Stimulated activated CD8-positive, alpha-beta memory T cell treated with anti-CD3 and anti-CD28 coated beads, Interleukin-7, amount 100 ng/mL, for 24 hours (primary cell): ENCODE data around the gene HEPHL1.

Source experiments
- DNase-seq: peaks from one replicate; pipeline ENCODE4 v3.0.0-alpha.2; 2020; ENCODE audit warnings: low read depth

Gene HEPHL1

DNA sequence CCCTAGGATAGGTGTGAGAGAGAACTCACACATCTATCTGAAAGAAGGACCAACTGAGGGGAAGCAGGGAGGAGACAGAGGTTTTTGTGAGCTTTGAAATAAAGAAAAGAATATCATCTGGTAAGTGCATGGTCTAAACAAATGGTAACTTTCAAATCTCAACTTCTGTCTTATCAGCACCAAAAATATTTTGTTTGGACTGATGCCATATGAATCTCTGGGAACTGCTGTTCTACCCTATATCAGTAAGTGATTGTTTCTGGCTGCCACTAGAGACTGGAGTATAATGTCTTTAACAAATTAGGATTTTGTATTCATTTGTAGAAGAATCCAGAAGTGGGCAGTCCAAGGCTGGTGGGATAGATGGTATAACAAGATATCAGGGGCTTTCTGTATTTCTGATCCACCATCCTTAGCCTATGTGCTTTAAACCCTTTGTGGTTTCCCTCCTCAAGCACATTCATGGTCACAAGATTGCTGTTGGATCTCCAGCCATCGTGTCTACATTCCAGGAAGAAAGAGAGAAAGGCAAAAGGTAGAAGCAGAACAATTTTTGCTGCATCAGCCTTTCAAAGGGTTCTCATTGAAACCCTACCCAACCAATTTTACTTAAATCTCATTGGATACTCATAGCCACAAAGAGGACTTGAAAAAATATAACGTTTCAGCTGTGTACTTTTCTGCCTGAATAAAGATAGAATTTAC is 4.7 kb downstream of the HEPHL1 start:
- no peak for DNase-seq

DNA sequence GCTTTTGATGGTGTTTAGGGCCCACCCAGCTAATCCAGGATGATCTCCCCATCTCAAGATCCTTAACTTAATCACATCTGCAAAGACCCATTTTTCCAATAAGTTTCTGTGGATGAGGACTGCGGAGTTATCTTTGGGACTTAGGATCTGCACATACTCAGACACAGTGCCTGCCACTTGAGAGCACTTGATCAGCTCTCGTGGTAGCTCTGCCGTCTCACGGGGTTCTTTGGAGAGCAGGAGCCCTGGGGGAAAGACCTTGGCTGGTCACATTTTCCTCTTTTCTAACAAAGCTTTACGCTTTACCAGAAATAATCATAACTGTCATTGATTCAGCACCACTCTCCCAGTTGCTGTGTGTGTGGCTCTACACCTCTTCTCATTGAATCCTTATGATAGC is 6.1 kb downstream of the HEPHL1 start:
- DNase-seq: no peak

DNA sequence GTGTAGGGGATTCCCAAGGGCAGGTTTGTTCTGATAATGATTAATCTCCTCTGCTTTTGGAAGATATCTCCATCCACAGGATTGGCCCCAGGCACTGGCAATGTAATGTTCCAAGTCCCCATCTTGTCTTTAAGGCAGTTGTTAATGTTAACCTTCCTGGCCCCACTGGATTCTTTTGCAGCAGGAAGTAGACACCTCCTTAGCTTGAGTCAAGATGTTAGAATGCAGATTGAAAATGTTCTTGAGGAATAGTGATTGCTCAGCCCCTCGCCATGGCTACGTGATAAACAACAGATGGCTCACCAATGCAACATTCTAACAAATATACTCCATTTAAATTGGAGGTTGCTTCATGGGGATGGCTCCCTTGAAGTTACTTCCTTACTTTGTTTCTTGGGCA is 7.3 kb downstream of the HEPHL1 start:
- DNase-seq: no peak

DNA sequence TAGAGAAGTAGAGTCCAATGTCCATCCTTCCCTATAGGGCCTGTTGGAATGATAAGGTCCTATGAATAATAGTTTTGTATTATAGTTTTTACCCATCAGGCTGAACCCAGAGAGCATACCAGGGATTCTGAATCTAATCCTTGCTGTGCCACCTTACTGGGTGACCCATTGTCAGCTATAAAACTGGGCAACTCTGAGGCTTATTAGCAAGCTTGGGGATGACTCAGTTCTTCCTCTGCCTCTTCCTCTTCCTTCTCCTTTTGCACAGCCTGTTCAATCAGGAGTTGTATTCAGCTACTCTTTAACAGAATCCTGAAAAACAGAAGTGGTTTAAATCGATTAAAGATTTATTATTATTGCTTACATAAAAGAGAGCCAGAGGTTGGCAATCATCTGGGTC is 8.9 kb downstream of the HEPHL1 start:
- DNase-seq: no peak

DNA sequence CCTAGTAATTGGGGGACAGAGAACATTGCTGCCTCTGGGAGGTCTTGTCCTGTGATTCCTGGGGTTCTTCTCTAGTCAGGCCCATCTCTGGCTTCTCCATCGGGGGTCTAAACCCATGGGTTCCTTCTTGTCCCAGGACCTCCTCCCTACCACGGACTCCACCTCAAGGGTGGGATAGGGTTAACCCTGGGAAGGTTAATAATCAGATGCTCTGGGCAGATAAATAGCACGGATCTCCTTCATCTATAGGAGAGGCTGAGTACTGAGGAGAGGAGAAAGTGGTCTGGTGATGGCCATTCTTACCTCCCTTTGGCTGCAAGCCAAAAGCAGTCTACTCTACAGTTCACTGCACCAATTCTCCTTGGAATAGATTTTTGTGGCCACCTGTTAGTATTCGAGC is 10.5 kb downstream of the HEPHL1 start:
- no peak for DNase-seq

DNA sequence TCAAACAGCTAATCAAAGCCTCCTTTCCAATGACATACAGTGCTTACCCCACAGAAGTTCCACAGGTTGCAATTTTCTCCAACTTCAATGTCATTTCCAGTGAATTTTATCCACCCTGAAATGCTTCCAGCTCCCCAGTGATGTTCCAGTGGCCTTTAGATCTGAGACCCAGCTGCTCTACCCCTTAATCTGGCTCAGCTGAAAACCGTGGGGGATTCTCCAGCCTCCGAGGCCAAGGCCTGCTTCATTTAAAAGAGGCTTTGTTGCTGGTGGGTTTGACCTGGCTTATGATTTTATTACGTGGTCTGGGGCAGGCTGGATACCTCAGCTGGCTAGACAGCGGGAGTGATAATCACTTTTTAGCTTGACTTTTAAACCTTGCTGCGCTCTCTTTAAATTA is 10.9 kb downstream of the HEPHL1 start:
- no peak for DNase-seq

DNA sequence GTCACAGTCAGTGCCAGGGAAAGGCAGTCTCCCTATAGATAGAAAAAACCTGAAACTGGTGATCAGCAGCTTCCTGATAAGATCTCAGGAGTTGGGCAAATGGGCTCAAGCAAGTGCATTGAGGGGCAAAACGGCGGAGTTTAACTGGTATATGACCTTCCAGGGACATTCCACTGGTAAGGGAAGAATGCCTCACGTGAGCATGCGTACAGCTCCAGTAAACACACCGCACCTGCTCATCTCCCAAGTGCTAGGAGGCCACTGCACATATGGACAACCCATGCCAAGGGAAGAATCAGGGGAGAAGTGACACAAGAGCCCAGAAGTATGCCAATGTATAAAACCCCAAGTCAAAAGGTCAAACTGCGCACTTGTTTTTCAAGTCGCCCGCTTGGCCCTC is 11.6 kb downstream of the HEPHL1 start:
- no peak for DNase-seq

DNA sequence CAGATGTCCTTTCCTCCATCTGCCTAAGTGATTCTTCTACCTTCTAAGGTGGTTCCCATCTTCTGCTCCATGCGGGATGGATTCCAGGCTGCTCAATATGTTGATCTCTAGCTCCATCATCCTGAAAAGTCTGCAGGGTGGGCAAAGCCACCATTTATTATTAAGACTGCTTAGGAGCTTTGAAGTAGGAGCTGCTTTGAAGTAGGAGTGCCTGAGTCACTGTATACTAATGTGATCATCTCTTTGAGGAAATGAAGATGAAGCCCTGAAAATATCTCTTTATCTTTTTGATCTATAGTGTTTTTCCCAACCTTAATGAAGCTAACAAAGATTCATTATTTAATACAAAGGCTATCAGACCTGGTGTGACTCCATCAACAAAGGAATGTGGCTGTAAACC is 13.1 kb downstream of the HEPHL1 start:
- DNase-seq: no peak

DNA sequence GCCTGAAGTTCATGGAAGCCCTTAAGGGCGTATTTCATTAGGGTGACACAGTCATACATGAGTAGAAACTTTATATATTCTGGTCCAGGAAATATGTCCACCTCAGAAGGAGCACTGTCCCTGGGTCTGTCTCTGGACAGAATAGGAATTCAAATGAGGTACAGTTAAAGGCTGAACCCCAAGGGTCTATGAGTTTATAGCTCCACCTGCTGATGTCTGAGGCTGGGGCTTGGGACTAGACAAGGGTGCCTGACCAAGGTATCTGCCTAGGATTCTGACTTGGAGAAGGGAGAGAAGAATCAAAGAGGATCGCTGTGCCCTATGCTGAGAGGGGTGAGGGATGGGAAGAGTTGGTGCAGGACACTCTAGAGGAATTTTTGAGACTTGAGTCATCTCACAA is 14.9 kb downstream of the HEPHL1 start:
- no peak for DNase-seq

DNA sequence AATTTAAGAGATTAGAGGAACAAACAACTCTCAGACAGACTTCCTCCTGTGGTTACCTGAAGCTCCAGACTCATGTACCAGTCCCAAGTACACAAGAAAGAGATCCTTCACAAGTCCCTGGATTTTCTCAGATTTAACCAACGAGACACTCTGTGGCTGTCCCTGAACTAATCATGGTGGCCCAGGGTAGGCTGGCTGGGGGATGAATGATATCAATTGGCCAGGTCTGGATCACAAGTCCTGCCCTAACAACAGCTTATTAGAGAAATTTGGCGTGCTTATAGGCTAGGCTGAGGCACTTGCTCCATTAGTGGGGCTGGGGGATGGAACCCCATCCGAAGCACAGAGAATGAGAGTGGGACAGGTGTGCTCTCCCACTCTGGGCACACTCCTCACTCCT is 22.1 kb downstream of the HEPHL1 start:
- no peak for DNase-seq

DNA sequence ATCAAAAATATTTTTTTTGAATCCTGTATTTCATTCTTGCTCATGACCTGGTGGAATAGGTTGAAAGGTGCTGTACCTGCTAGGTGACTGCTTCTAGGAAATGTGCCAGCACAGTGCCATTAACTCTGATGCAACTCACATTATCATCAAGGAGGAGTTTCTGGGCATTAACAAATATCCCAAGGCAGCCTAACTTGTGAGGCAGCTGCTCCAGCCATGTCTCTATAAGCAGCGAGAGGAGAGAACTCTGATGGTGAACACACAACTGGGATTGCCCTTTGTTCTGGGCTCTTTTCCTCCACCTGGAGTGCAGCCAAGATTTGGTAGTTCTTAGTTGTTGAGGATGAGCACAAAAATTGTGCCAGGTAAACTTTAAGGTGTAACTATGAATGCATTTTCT is 25.6 kb downstream of the HEPHL1 start:
- no peak for DNase-seq

DNA sequence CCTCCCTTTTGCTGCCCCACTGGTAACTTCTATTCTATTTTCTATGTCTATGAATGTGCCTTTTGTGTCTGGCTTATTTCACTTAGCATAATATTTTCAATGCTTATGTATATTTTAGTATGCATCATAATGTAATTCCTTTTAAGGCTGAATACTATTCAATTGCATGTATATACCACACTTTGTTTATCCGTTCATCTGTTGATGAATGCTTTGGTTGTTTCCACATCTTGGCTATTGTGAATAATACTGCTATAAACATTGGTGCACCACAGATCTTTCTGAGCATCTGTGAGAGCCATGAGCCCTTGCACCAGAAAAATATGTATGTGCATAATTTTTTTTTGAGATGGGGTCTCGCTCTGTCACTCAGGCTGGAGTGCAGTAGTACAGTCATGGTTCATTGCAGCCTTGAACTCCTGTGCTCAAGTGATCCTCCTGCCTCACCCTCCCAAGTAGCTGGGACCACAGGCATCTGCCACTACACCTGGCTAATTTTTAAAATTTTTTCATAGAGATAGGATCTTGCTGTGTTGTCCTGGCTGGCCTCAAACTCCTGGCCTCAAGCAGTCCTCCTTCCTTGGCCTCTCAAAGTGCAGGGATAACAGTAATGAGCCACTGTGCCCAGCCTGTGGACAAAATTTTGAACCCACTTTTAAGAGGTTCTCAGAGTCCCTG is 27.0 kb downstream of the HEPHL1 start:
- DNase-seq: no peak

DNA sequence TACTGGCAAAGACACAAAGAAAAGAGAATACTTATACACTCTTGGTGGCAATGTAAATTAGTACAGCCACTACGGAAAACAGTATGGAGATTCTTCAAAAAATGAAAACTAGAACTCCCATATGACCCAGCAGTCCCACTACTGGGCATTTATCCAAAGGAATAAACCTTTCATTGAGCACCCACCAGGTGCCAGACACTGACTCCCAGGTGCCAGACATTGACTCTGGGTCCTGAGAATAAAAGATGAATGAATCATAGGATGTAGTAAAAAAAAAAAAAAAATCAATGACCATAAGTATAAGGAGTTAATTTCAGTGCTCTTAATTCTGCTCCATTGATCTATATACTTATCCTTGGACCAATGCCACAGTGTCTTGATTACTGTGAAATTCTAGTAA is 28.2 kb downstream of the HEPHL1 start:
- DNase-seq: no peak

DNA sequence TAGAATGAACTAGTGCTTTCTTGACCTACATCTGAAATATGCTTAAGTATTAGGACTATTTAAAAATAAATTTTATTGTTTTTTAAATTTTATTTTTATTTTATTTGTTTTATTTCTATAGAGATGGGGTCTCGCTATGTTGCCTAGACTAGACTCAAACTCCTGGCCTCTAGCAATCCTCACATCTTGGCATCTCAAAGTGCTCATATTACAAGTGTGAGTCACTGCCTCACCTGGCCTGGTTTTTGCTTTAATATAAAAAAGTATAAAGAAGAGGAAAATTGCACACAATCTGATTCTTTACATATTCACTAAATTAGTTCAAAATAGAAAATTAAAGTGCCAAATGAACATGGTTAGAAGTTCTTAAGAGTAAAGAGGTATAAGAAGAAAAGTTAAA is 37.5 kb downstream of the HEPHL1 start:
- DNase-seq: no peak

DNA sequence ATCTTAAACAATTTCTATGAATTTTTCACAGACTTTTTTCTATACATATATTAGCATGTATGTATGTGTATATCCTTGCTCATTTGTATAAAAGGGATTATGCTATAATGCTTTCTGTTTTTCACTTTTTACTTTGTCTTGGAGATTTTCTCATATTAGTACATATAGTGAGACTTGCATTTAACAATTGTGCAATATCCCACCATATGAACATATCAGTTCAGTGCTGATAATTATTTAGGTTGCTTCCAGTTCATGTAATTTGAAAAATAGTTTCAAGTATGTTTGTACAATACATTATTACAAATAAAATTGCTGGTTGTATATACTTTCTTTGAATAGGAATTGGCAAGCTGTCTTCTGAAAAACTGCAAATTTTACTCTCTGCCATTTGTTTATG is 37.9 kb downstream of the HEPHL1 start:
- DNase-seq: no peak

DNA sequence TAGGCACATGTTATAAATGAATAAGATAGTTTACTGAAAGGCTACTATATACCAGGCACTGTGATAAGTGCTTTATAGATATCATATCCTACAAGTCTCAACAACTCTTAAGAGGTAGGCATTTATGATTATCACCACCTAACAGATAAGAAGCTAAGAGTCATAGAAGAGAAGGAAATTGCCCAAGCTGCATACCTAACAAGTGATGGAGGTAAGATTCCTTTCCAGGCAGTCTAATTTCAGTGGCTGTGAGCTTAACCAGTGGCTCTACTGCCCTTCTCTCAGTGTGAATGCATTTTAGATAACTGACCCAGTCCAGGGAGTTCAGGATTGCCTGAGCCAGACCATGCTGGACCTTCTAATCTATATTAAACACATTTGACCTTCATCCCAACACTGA is 39.2 kb downstream of the HEPHL1 start:
- no peak for DNase-seq

DNA sequence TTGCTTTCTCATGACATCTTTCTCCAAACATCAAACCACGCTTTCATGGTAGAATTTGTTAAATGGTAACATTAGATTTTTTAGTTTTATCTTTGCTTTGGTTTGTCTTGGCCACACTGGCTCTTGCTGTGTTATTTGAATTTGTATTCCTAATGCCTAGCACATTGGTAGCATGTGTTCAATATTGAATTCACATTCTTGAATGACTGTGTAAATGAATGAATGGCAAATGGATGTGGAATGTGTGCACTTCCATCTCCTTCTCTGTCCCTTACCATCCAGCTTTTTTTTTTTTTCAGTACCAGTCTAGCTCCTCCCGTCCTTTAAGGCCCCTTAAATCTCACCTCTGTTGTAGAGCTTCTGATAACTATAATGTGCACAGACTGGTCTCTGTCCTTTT is 41.2 kb downstream of the HEPHL1 start:
- no peak for DNase-seq

DNA sequence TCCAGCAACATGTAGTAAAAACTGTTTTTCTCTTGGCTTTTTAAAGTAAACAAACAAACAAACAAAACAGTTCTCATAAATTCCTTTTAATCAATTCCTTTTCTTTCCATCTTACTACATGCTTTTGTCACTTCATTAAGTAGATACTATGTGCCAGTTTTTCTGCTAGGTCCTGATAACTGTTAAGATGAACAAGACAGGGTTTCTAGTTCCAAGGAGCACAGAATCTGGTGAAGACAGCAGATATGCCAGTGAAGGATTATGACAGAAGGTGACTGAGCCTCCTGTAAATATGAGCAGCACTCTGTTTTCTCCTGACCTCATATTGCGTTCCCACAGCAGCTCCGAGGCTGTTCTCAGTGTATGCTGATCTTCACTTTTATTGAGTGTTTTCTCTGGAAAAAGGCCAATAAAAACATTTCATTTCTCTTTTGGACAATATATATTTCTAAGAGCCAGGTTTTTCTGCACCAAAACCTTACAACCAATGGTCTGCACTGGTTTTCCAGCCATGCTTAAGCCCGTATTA is 45.8 kb downstream of the HEPHL1 start:
- DNase-seq: no peak

DNA sequence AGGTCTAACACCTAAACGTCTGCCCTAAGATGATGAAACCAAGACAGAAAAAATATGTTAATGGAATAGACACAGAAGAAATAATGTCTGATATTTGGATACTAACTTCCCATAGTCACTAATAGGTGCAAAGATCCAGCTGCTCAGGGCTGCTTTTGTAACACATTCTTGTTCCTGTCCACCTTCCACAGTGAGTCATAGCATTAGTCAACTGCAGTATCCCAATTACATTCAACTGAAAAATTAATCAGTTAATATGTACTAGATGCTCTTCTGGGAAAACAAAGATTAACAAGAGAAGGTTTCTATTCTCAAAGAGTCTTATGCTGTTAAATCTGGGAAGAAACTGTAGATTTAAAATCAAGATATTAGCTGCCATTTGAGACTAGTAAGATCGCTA is 47.6 kb downstream of the HEPHL1 start:
- no peak for DNase-seq

DNA sequence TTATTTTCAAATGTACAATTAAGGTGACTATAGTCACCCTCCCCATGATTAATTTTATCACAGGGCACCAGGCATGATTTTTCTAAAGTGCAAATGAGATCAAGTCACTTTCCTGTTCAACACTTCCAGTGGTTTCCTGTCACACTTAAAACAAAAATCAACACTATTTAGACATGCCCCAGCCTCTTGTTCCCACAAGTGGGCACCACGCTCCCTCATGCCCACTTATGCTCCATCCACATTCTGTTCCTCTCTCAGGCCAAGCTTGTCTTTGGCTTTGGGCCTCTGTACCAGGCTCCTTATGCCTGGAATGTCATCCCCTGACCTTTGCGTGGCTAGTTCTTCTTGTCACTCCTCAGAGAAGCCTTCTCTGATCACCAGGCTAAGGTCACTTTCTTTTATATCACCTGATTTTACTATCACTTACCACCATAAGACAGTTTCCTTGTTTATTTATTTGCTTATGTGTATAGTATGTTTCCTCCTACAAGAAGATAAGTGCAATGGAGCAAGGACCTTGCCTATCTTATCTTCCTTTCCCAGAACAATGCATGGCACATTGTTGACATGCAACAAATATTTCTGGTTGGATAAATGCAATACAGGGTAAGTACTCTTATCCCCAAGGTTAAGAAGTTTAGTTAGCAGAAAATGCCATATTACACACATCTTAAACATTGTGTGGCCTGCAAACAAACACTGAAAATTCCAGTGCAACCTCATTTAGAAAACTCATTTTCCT is 56.6 kb downstream of the HEPHL1 start:
- DNase-seq: no peak

DNA sequence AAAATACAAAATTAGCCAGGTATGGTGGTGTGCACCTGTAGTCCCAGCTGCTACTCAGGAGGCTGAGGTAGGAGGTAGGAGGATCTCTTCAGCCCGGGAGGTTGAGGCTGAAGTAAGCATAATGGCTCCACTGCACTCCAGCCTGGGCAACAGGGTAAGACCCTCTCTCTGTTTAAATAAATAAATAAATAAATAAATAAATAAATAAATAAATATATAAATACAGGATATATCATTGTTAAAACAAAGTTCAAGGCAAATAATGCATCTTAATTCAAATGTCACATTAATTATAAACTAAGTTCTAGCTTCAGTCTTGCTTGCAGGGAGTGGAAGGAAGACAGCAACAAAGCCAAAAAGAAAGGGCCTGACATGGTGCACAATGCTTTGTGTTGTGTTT is 63.0 kb downstream of the HEPHL1 start:
- DNase-seq: no peak

DNA sequence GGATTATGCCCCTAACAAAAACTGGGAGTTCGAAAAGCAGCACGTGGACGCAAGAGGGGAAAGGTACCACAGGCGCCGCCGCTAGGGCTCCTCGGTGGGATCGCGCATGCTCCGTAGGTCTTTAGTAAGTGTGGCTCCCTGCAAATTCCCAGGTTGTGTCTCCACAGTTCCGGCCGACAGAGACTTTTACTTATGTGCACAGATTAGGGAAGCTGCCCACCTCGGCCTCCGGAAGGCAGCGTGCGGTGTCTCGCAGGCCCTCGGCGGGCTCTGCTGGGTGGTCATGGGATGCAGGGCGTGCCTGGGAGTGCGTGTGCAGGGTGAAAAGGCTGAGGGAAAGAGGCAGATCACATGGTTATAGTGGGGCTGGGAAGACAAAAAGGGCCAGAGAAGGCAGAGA is 67.8 kb downstream of the HEPHL1 start:
- DNase-seq: no peak

DNA sequence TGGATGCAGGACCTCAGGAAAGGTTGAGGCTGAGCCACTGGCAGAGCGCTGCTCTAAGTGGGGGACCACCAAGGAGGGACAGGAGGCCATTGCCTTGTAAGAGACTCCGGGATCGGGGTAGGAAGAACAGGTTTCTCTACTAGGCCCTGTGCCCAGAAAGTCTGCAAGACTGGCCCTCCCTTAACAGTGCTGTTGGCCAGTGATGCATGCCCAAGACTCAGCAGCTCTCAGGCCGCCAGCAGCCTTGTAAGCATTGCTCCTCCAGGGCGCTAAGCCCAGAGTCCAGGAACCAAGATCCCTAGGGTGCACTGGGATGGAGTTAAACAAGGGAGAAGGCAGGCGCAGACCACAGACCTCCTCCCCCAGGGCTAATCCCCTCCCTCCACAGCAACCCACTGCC is 68.2 kb downstream of the HEPHL1 start:
- no peak for DNase-seq
